ENCODE measurements around the gene RIIAD1.

The RIIAD1 gene

DNA sequence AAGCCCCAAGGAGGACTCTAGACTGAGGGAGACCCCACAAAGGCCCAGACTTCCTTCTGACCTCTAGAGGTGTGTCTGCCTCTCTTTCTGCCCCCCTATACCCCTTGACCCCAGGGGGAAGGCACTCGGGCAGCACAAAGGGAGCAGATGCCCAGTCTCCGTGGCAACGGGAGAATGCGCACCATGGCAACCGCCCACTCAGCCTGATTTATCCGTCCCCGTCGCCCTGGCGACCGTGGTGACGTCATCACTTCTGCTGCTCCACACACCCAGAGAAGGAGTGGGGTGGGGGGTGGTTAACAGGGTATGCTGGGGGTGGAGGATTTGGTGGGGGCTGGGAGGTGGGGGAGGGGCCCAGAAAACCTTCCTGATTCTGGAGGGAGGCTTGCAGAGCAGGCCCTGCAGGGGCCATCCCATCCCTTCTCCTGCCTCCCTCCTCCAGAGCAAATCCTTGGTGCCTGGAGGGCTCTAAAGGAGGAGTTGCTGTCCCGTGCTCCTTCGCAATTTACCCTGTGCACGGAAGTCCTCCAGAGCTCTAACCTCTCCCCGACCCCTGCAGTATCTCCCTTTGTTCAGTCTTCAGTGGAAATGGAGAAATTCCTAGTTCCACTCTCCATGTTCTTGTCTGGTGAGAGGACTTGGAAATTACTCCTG, 11.0 kb upstream of the RIIAD1 start:
- no peak for DNase-seq (ENCODE audit: extremely low read depth in 1 of 2, low read depth in 1 of 2)

DNA sequence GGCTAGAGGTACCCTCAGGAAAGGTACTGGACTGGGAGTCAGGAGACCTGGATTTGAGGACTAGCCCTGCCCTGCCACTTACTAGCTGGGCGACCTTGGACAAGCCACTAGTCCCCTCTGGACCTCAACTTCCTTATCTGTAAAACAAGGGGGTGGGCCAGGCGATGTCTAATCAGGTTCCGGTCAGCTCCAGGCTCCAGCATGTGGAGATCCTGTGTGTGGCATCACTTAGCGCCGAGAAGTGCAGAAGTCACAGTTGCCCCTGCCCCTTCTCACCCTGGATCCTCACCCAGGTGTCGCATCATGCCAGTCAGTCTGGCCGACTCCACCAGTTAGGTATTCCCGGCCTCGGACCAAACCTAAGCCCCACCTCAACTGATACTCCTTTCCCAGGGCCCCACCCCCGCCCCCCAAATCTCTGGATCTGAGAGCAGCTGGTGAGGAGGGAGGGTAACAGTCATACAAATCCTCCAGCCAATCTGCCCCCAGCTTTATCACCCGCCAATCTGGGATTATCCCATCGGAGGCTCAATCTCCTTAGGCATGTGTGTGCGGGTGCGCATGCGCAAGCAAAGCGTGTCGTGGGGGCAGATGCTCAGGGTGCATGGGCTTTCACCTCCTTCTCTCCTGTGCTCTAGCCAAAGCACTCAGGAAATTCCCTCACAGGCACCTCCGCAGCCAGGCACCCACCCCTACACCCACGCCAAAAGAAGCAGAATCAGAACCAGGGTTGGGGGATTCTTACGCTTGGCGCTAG, 10.1 kb upstream of the RIIAD1 start:
- DNase-seq (ENCODE audit: extremely low read depth in 1 of 2, low read depth in 1 of 2), result no peak

DNA sequence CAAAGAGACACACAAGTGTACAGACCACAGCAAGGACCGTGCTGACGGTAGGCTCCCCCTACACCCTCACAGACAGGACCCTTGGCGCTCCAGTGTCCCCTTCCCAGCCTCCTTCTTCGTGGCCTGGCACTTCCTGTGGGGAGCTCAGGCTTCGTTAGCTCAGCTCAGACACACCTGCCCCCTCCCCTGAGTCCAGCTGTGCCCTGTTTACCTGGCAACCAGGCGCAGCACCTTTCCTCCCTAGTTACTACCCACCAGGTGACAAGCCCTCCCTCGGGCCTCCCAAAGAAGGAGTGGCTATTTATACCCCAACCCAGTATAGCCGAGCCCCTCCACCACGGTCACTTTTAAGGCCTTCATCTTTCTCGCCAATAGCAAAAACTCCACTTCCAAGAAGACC, 9.4 kb upstream of the RIIAD1 start:
- no peak for DNase-seq (ENCODE audit: extremely low read depth in 1 of 2, low read depth in 1 of 2)

DNA sequence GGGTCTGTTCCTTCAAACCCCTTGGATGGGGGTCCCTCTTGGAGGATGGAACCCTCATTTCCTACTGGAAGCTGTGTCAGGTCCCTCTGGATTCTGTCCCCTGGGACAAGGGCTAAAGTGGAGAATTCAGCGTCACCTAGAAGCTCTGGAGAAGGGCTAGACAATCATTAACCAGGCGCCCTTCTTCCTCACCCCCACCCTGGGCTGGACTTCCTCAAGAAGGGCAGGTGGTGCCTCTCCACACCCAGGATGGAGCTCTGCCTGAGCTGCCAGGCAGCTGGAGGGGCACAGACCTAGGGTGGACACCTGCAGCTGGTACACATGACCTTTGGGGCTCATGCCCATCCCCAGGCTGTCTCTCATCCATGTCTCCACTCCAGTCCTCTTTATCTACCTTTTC, 8.3 kb upstream of the RIIAD1 start:
- DNase-seq (ENCODE audit: extremely low read depth in 1 of 2, low read depth in 1 of 2), result no peak

DNA sequence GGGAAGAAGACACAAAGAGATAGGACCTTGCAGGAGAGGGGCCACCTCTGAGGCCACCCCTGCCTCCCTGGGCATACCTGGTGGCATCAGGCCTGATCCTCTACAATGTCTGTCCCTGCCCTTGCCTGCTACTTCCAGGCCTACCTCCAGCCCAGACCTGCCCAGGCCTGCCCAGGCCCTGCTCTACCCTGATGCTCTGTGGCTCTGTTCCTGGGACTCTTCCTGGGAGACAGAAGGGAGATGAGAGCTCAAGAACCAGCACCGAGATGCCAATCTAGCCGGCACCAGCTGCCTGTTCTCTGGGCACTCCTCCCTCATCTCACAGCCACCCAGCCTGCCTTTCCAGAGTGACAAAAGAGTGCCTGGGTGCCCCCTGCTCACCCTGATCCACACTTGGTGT, 7.4 kb upstream of the RIIAD1 start:
- DNase-seq (ENCODE audit: extremely low read depth in 1 of 2, low read depth in 1 of 2), result no peak

DNA sequence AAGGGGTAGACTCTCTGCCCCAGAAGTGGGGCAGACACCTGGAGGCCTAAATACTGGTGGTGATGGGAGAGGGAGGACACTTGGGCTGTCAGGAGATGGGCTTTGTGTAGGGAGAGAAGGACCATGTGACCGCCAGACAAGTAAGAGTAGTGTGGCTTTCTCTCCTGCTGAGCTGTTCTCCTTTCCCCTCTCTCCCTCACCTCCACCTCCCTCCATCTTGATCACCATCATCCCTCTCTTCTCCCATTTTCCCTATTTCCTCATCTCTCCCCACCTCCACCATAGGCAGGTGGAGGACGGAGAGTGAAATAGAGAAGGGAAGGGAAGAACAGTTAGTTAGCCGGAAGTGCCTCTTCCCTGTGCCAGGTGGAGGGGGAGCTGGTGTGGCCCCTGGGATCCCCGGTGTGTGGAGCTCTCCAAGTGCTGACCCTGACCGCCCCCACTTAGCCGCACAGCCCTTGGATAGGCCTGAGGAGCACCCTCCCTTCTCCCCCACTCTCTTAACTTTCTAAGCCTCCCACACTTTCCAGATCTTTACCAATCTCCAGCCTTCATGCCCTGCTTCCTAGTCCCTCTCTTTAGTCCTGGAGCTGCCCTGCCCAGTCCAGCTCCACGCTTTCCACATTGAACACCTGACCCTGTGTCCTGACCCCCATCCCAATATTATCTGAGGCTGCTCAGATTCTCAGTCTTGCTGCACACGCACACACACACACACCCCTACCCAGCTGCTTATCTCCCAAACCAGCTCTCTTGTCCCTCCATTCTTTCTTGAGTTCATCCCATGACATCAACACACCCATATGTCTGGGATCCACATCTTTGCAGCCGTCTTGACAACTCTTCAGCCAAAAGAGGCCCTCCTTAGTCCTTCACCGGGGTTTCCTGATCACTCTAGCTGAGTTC, 6.2 kb upstream of the RIIAD1 start:
- DNase-seq (ENCODE audit: extremely low read depth in 1 of 2, low read depth in 1 of 2), result no peak

DNA sequence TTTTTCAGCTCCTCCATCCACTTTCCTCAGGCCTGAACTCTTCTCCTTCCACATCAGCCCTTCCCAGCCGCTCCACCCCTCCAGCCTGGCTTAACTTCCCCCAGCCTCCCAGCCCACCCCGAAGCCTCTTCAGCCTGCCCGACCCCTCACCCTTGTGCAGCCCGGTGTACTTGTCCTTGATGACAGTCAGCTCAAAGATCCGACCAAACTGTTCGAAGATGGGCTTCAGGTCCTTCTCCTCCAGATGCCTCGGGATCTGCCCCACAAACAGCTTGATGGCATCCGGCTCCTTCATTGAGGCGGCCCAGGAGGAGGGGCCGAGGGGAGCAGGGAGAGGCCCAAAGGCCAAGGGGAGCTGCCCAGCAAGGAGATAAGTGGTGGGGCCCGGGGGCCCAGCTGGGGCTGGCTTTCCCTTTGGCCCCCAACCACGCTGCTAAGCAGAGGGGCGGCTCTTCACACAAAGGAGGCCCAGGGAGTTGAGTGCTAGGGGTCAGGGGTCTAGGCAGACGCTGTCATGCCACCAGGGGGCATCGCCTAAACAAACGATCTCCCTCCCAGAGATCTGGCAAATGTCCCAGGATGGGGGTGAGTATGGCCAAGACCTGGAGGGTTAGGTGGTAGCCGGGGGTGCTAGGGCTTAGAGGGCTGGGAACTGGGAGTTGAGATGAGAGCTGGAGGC, 5.5 kb upstream of the RIIAD1 start:
- DNase-seq (ENCODE audit: extremely low read depth in 1 of 2, low read depth in 1 of 2), result no peak

DNA sequence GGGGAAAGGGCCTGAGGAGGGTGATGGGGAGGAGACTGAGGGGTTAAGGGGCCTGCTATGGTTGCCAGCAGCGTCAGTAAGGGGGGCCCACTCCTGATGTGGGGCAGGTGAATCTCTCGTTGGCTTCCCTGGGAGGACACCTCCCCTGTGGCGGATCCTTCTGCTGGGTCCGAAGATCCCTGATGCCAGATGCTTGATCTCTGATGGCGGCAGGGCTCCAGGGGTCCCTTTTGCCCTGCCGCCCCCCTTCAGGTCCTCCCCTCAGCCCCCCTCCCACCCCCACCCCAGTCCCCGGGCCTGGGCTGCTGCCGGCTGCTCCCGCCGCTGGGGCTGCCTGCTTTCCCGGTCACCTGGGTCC, 4.9 kb upstream of the RIIAD1 start:
- DNase-seq (ENCODE audit: extremely low read depth in 1 of 2, low read depth in 1 of 2), result no peak

DNA sequence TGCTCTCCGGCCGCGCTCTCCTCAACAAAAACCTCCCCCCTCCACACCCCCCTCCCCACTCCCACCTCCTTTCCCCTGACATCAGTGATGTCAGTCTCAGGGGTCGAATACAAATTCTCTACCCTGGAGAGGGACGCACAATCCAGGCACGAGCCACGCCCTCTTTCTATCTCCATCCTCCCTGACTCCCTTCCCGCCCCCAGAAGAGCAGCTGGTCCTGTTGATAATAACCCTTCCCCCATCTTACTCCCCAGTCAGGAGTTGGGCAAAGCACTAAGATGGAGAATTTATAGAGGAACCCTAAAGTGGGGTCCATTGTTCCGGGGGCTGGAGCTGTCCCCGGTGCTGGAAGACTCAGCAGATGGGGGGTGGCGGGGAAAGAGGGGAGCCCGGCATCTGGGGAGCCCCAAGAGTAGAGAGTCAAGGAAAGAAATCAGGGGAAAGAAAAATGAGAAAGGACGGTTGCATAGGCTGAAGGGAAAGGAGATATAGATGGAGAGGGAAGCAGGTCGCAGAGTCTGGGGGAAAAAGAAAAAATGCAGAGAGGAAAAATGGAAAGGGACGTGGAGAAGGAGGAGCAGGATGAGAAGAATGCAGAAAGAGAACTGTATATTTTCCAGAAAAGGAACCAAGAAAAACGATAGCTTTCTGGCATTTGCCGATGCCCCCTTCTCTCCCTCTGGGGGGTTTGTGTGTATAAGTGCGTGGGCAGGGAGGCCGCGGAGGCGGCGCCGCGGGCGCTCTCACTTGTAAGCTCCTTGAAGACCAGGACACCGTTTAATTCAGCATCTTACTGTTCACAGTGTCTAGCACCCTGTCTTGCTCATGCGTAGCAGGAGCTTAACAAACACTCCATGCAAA, 4.3 kb upstream of the RIIAD1 start, which contains the start of gene CELF3:
Gene CELF3, minus strand, starts transcription at position 33 of the 861 bp plus-strand sequence. CDS start 783 bp downstream, outside the sequence.
- no peak for DNase-seq (ENCODE audit: extremely low read depth in 1 of 2, low read depth in 1 of 2)

DNA sequence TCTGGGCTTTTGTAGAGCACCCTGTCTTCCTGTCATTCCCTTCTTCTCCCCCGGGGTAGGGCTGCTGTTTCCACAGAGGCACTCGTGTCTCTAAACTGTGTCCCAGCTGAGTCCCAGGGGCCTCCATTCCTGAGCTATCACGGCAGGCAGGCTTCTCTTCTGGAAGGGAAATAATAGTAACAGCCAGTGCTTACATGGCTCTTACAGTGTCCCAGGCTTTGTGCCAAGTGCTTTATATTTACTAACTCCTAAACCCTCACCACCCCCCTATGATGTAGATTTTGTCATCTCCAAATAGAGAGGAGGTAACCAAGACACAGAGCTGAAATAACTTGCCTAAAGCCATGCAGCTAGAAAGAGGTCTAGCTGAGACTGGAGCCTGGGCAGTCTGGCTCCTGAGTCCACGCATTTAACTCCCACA, 3.3 kb upstream of the RIIAD1 start:
- DNase-seq (ENCODE audit: extremely low read depth in 1 of 2, low read depth in 1 of 2), result no peak

DNA sequence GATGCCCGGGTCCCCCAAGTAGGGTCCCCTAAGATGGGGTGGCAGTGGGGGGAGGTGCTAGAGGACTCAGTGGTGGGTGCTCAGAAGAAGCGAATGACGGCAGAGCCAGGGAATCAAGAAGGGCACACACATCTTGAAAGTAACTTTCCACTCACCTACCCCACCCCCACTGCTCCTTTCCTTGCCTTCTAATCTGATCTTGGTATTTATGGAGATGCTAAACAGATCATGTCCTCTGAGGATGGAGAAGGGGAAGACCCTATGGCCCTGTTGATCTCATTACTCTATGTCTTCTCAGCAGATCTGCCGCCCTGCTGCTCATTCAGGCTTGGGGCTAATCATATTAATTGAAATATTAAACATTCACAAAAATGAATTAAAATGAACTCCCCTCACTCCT, 2.7 kb upstream of the RIIAD1 start:
- no peak for DNase-seq (ENCODE audit: extremely low read depth in 1 of 2, low read depth in 1 of 2)

DNA sequence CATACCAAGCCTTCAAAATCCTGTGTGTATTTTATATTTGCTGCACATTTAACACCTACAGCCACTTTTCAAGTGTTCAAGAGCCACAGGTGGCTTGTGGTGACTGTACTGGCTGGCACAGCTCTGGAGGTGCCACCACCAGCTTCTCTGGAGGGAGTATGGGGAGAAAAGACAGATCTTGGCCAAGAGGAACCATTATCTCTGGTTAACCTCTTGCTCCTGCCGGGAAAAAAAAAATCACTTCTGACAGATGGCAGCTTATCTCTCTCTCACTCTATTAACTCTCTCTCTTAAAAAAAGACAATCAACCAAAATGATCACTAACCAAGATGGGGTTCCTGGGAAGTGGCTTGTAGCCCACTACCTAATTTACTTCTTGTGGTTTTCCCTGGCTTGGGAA, 1.2 kb upstream of the RIIAD1 start:
- DNase-seq (ENCODE audit: extremely low read depth in 1 of 2, low read depth in 1 of 2), result no peak

DNA sequence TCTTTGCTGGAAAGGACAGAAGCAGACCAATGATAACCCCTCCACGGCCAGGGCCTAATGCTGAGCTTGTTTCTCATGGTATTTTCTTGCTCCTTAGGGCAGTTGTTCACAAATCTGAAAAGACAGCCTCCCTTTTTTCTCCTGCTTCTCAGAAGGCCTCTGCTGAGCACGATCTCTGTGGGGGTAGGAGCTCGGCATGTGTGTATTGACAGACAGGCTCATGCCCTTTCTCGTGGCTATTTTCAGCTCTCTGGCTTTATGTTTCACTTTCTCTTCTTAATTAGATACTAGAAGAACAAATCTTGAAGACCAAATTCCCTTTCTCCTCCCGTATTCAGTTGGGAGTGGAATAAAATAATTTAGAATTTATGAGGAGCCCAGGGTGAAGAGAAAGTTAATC, 768 bp upstream of the RIIAD1 start:
- DNase-seq (ENCODE audit: extremely low read depth in 1 of 2, low read depth in 1 of 2), result no peak

DNA sequence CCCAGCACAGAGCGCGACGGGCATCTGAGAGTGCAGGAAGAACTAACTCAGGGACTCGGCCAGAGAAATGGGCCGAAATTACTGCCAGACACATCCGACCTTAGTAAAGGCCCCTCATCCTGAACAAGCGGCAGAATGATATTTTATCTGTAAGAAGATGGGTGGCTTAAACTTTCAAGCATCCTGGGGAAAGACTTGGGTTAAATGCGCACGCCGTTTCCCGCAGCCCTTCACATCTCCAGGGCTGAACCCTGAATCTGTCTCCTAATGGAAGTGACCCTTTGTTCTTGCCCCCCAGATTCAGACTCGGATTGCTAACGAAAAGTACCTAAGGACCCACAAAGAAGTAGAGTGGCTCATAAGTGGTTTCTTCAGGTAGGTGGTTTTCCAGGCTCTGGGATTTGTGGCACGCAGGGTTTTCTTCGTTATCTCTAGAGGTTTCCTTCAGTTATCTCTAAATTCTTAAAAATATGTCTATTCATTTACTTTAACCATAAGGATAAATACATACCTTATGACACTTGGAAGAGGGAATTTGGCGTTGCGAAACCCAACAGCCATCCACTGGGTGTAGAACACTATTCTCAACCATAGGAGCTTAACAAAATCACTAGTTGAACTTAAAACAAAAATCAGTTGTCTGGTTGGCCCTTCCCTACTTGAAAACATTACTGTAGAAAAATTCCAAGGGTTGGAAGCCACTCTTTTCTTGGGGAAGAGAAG, 627 bp downstream of the RIIAD1 start:
- no peak for DNase-seq (ENCODE audit: extremely low read depth in 1 of 2, low read depth in 1 of 2)

DNA sequence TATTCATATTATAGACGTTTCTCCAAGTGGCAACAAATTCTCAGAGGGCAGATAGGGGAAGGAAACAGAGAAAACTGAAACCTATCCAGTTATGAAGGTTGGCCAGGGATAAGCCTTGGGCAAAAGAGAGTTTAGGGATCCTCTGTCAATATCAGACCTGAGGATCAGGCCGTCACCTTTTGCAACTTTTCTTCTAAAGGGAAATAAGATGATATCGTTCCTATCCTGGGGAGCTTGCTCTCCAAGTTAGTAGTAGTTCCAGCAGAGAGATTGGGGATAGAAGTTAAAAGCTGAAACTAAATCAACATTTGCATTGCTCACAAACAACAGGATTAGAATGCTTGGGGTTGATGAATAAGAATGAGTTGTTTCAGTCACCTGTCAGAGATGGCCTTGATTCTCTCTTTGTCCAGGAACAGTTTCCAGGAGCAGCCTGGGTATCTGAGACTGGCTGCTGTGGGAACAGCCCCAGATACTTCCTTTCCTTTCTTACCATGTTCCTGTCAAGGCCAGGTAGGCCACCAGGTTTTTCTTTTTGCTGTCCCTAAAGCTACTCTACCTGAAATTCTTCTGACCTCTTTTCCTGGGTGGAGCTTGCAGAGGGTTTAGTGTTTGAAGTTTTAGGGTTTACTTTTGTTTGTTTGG, 2.5 kb downstream of the RIIAD1 start:
- DNase-seq (ENCODE audit: extremely low read depth in 1 of 2, low read depth in 1 of 2), result no peak

DNA sequence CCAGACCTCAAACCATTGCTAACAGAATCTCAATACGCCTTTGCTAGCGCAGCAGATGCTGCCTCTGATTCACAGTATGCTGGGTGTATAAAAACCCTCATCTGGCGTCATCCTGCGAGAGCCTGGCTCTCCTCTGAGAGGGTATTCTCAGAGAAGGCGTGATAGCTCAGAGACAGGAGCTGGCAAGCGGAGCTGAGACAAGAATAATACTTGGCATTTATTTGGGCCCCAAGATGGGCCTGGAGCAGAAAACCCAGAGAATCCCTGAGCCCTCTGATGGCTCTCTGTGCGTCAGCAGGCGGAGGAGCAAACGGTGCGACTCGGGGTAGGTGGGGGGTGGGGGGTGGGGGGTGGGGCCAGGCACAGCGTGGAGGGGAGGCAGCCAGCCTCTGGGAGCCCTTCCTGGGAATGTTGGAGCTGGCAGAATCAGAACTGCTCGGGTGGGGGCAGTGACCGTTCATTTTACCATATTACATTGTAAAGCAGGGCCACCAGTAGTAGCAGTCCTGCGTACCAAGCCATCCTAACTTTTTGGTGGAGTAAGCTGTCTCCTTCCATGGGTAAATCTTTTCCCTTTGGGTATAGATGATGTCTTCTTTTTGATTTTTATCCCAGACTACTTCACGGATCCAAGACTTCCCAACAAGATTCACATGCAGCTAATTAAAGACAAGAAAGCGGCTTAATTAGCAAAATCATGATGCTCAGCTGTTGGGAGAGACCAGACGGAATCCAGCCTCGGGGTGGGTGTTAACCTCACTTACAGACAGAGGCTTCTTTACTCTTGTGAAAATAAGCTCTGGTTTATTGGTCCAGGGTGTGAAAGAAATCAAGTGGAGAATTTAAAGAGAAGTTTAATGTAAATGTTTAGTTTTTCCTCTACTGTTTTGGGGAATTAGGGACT, 7.1 kb downstream of the RIIAD1 start:
- no peak for DNase-seq (ENCODE audit: extremely low read depth in 1 of 2, low read depth in 1 of 2)

DNA sequence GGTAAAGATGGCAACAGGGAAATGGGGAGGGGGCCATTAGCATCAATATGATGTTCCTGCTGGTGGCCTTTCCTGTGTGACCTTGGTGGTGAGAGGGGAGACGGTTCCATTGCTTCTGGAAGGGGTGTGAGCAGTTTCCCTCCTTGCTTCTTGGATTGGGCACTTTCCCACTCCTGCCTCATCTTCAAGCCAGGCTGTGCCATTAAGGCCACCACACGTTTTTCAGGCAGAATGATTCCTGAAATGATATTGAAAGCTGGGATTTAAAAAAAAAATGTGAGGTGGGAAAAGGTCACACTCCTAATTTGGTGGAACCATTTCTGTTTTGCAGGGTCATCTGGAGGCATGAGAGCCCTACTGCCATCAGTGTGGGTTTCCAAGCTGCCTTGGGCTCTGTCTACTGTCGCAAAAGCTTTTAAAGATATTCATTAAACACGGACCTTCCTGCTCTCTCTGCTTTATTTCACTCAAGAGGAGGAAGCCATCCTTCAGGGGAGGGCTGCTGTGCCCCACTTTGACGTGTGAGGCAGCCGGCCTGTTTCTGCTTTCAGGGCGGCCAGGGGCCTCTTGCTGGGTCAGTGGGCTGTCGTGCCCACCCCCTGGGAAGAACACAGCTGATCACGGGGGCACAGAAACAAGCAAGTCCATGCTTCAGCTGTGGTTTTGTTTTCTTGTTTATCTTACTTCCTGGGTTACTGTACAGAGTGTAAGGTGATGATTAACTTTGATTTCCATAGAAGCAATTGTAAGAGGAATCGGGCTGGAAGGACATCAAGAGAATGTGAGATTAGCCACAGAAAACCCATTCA, 8.0 kb downstream of the RIIAD1 start:
- no peak for DNase-seq (ENCODE audit: extremely low read depth in 1 of 2, low read depth in 1 of 2)

Data from stimulated activated CD8-positive, alpha-beta memory T cell treated with anti-CD3 and anti-CD28 coated beads, Interleukin-7, amount 100 ng/mL, for 48 hours (primary cell).